Neural cell (in vitro differentiated cells): ENCODE results near the gene MAML2.

Source experiments
- MXI1 ChIP-seq: fragments of 450-650 bp; conservative IDR thresholded peaks from 2 replicates; pipeline ENCODE4 v1.6.1; 2014; ENCODE audit warnings: antibody characterized with exemption, mild to moderate bottlenecking; ENCODE audit not compliant: poor library complexity, severe bottlenecking
- TAF1 ChIP-seq: IDR thresholded peaks from 2 replicates; pipeline ENCODE4 v1.6.1; 2012; ENCODE audit warnings: low read depth
- TF ChIP-seq, protein P1 (sequence below): fragments of 450-650 bp; IDR thresholded peaks from 2 replicates; pipeline ENCODE4 v1.5.1; 2014; ENCODE audit warnings: antibody characterized with exemption, mild to moderate bottlenecking, moderate library complexity; ENCODE audit not compliant: poor library complexity, severe bottlenecking
- TF ChIP-seq, protein P2 (sequence below): IDR thresholded peaks from 2 replicates; pipeline ENCODE4 v1.6.1; 2012; ENCODE audit warnings: borderline replicate concordance

DNA sequence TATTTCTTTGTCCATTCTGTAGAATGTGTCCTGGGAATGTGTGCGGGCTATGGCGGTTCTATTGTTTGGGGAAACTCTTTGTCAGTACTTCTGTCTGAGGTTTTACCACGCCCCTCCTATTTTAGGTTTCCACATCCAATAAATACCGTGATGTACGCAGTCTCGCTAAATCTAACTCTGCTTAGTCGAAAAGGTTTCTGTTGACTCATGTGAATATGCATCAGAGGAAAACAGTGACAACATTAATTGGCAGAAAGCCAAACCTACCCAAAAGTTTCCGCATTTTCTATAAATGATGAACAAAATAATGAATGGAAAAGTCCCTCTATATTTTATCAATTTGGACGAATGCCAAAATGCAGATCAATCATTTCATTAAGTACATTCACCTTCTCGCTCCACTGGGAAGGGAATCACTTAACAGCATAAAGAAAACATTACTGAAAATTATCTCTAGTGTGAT lies 143.4 kb downstream of the MAML2 start:
- TF ChIP-seq TAF1 (no peak), MXI1 (no peak)
- TF ChIP-seq, protein P1, sequence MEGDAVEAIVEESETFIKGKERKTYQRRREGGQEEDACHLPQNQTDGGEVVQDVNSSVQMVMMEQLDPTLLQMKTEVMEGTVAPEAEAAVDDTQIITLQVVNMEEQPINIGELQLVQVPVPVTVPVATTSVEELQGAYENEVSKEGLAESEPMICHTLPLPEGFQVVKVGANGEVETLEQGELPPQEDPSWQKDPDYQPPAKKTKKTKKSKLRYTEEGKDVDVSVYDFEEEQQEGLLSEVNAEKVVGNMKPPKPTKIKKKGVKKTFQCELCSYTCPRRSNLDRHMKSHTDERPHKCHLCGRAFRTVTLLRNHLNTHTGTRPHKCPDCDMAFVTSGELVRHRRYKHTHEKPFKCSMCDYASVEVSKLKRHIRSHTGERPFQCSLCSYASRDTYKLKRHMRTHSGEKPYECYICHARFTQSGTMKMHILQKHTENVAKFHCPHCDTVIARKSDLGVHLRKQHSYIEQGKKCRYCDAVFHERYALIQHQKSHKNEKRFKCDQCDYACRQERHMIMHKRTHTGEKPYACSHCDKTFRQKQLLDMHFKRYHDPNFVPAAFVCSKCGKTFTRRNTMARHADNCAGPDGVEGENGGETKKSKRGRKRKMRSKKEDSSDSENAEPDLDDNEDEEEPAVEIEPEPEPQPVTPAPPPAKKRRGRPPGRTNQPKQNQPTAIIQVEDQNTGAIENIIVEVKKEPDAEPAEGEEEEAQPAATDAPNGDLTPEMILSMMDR: no peak
- TF ChIP-seq, protein P2, sequence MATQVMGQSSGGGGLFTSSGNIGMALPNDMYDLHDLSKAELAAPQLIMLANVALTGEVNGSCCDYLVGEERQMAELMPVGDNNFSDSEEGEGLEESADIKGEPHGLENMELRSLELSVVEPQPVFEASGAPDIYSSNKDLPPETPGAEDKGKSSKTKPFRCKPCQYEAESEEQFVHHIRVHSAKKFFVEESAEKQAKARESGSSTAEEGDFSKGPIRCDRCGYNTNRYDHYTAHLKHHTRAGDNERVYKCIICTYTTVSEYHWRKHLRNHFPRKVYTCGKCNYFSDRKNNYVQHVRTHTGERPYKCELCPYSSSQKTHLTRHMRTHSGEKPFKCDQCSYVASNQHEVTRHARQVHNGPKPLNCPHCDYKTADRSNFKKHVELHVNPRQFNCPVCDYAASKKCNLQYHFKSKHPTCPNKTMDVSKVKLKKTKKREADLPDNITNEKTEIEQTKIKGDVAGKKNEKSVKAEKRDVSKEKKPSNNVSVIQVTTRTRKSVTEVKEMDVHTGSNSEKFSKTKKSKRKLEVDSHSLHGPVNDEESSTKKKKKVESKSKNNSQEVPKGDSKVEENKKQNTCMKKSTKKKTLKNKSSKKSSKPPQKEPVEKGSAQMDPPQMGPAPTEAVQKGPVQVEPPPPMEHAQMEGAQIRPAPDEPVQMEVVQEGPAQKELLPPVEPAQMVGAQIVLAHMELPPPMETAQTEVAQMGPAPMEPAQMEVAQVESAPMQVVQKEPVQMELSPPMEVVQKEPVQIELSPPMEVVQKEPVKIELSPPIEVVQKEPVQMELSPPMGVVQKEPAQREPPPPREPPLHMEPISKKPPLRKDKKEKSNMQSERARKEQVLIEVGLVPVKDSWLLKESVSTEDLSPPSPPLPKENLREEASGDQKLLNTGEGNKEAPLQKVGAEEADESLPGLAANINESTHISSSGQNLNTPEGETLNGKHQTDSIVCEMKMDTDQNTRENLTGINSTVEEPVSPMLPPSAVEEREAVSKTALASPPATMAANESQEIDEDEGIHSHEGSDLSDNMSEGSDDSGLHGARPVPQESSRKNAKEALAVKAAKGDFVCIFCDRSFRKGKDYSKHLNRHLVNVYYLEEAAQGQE: no peak
